GM12878 (cell line): ENCODE data around the gene TADA2A. TPM values are rescaled to one million over a fixed set of nuclear protein-coding genes. Genes with fewer than 3 reads are reported as not detected.

ENCODE experiments used
- ATAC-seq: fragments of 200-7000 bp; cut with Tn5 transposase; 3 replicates; pipeline ENCODE4 v1.9.1; 2020; ENCODE audit warnings: mild to moderate bottlenecking, moderate library complexity
- BruUV-seq: library from RNA; stranded (reverse); fragments of 400-500 nt; replicated peaks from 2 replicates; lab custom pipeline; 2021; lab: Mats Ljungman, UMichigan
- CTCF ChIA-PET: fragments of 300-600 bp; sonication (Branson Sonifier 250); formaldehyde crosslinking; extraction: SDS; loops from one replicate; lab custom pipeline; 2021; ENCODE audit warnings: inconsistent platforms; lab: Yijun Ruan, JAX
- POLR2A ChIA-PET: fragments of 350-600 bp; formaldehyde crosslinking; extraction: SDS; loops from one replicate; lab custom pipeline; 2021; ENCODE audit warnings: inconsistent platforms; lab: Charles Lee
- RAD21 ChIA-PET: fragments of 300-600 bp; sonication (Branson Sonifier 250); formaldehyde crosslinking; loops from one replicate; lab custom pipeline; 2023; ENCODE audit warnings: antibody characterized with exemption; ENCODE audit not compliant: unreplicated experiment; lab: Charles Lee
- SMC1A ChIA-PET: fragments of 300-600 bp; sonication (Branson Sonifier 250); formaldehyde crosslinking; loops from one replicate; lab custom pipeline; 2023; ENCODE audit not compliant: unreplicated experiment, uncharacterized antibody; lab: Charles Lee
- DNase-seq: peaks from one replicate; pipeline ENCODE4 v3.0.0-alpha.2; 2011; ENCODE audit warnings: low read depth, low spot score
- FAIRE-seq: peaks from 3 replicates; lab custom pipeline; 2011; peaks lifted over from hg19 to GRCh38; lab: Jason Lieb, UNC
- H2AFZ ChIP-seq: 2 replicates; pipeline ENCODE4 v1.6.0; 2011; ENCODE audit warnings: low read depth, low read length, control low read depth; ENCODE audit not compliant: control insufficient read depth
- H3K27ac ChIP-seq: 2 replicates; pipeline ENCODE4 v1.5.1; 2011; ENCODE audit warnings: control low read depth; ENCODE audit not compliant: control insufficient read depth, insufficient read depth
- H3K27me3 ChIP-seq, 2 experiments: replicated peaks in 1 of 2; 2 replicates each; pipeline versions ENCODE4 v1.6.0 to v1.6.1; 2011; ENCODE audit warnings: low read length in 1 of 2; ENCODE audit not compliant: control insufficient read depth in 2 of 2, insufficient read depth in 2 of 2
- H3K36me3 ChIP-seq, 2 experiments: 2 replicates each; pipeline ENCODE4 v1.5.1; 2011; ENCODE audit warnings: low read length in 1 of 2; ENCODE audit not compliant: control insufficient read depth in 2 of 2, insufficient read depth in 2 of 2
- H3K4me1 ChIP-seq: 2 replicates; pipeline ENCODE4 v1.6.1; 2011; ENCODE audit warnings: mild to moderate bottlenecking, low read length, moderate library complexity, mixed read lengths; ENCODE audit not compliant: control insufficient read depth, insufficient read depth
- H3K4me2 ChIP-seq: 2 replicates; pipeline ENCODE4 v1.6.0; 2011; ENCODE audit warnings: control low read depth; ENCODE audit not compliant: control insufficient read depth, insufficient read depth
- H3K4me3 ChIP-seq: fragments of 200-600 bp; sonication (generic); 2 replicates; pipeline ENCODE4 v1.5.1; 2016
- H3K79me2 ChIP-seq: 2 replicates; pipeline ENCODE4 v1.6.0; 2011; ENCODE audit warnings: low read length; ENCODE audit not compliant: control insufficient read depth, insufficient read depth
- H3K9ac ChIP-seq: 2 replicates; pipeline ENCODE4 v1.8.0; 2011; ENCODE audit warnings: low read length, control low read depth, mixed read lengths; ENCODE audit not compliant: control insufficient read depth, insufficient read depth
- H3K9me3 ChIP-seq: replicated peaks from 3 replicates; pipeline ENCODE4 v1.5.1; 2011; ENCODE audit warnings: mild to moderate bottlenecking, low read length; ENCODE audit not compliant: control insufficient read depth, insufficient read depth
- H4K20me1 ChIP-seq: 2 replicates; pipeline ENCODE4 v1.6.0; 2011; ENCODE audit not compliant: control insufficient read depth, insufficient read depth
- EP300 ChIP-seq, 2 experiments: fragments of 150-350 bp in 1 of 2; IDR thresholded peaks; 2 replicates each; pipeline ENCODE4 v1.6.1; 2011 to 2012; ENCODE audit warnings: low read depth in 2 of 2, low read length in 2 of 2, borderline replicate concordance in 1 of 2, improper control_type of control experiment in 1 of 2, inconsistent platforms in 1 of 2; ENCODE audit not compliant: control insufficient read depth in 1 of 2
- POLR2AphosphoS5 ChIP-seq: IDR thresholded peaks from 2 replicates; pipeline ENCODE4 v1.6.1; 2011; ENCODE audit warnings: mild to moderate bottlenecking, low read length, inconsistent platforms
- POU2F2 ChIP-seq: IDR thresholded peaks from 3 replicates; pipeline ENCODE4 v1.6.1; 2011; ENCODE audit warnings: low read depth, mild to moderate bottlenecking, low read length, borderline replicate concordance
- TCF7 ChIP-seq: IDR thresholded peaks from 2 replicates; pipeline ENCODE4 v1.6.1; 2014; ENCODE audit warnings: antibody characterized with exemption, borderline replicate concordance
- ZBTB11 ChIP-seq: fragments of 450-650 bp; formaldehyde crosslinking; IDR thresholded peaks from 2 replicates; pipeline ENCODE4 v1.5.0; 2022; ENCODE audit warnings: mild to moderate bottlenecking, missing genetic modification characterization
- ZNF207 ChIP-seq: fragments of 450-650 bp; IDR thresholded peaks from 2 replicates; pipeline ENCODE4 v1.6.1; 2014; ENCODE audit warnings: antibody characterized with exemption, mild to moderate bottlenecking, borderline replicate concordance
- ZNF622 ChIP-seq: fragments of 450-650 bp; IDR thresholded peaks from 2 replicates; pipeline ENCODE4 v1.6.1; 2017; ENCODE audit warnings: mild to moderate bottlenecking, inconsistent platforms
- WGBS: methylation state at CpG from one replicate; pipeline ENCODE4 v1.1.6; 2016; ENCODE audit warnings: low lambda C conversion rate; ENCODE audit not compliant: insufficient replicate concordance, insufficient coverage; ENCODE audit errors: missing lambda C conversion rate; 5-methylcytosine and 5-hydroxymethylcytosine counted together
- in situ Hi-C: fragments of 300-500 bp; cut with MboI; formaldehyde crosslinking; loops from 9 replicates; pipeline ENCODE4 v1.14.3; 2018; ENCODE audit warnings: mixed read lengths
- intact Hi-C: fragments of 100-400 bp; cut with micrococcal nuclease; formaldehyde crosslinking; loops from one replicate; pipeline ENCODE4 v1.14.2; 2022; ENCODE audit not compliant: unreplicated experiment
- polyA plus RNA-seq, 11 experiments: library from polyadenylated mRNA; depleted of rRNA in 4 of 11; unstranded in 6 of 11; stranded (reverse) in 5 of 11; fragments of >200 nt; fragmentation: Nextera tagmentation in 4 of 11; fragmentation: Illumina TruSeq in 1 of 11; extraction: Ambion mirVana in 4 of 11; extraction: Trizol in 1 of 11; gene quantifications; 1 replicate in 1 of 11; 2 replicates in 10 of 11; pipeline versions ENCODE4 v1.2.1 to v1.2.3, GENCODE V29; 2011 to 2016; ENCODE audit warnings: inconsistent platforms in 2 of 11, missing spikeins in 2 of 11, low read depth in 1 of 11
- total RNA-seq, 4 experiments: library from RNA; depleted of rRNA in 3 of 4; stranded (reverse); fragments of >200 nt in 3 of 4; fragmentation: Illumina TruSeq in 1 of 4; extraction: Trizol in 1 of 4; gene quantifications; 2 replicates each; pipeline versions ENCODE4 v1.2.1 to v1.2.3, GENCODE V29; 2013 to 2021
- TF ChIP-seq, protein P1 (sequence below): IDR thresholded peaks from 2 replicates; pipeline ENCODE4 v1.6.1; 2011; ENCODE audit warnings: mild to moderate bottlenecking, low read depth, low read length, moderate library complexity; ENCODE audit not compliant: insufficient replicate concordance
- TF ChIP-seq, protein P2 (sequence below): IDR thresholded peaks from 2 replicates; pipeline ENCODE4 v1.6.1; 2011; ENCODE audit warnings: low read depth, low read length, improper control_type of control experiment, borderline replicate concordance

The TADA2A gene
- total and polyA plus RNA-seq, 10 of the 15 experiments (the other 5 are each of a cell fraction or from before 2014, with no cell fraction given) = 19.6 to 43.8 (median 34.1) TPM

- BruUV-seq = no TSS peak
Measured at GRCh38 chr17:37461668-37462067, 55.0 kb downstream of the TADA2A start.

DNA sequence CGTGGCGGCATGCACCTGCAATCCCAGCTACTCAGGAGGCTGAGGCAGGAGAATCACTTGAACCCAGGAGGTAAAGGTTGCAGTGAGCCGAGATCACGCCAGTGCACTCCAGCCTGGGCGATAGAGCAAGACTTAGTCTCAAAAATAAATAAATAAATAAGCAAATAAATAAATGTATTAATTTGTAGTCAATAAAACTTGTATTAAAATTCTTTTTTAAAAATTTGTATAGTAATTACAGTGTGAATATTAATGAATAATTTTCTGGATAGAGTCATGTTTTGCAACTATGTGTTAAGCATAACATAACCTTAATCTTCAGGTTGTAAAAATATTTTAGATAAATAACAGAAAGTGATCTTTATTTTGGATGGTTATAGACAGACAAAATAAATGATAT, 55.8 kb downstream of the TADA2A start:
- no peaks in the 10 kb centered on the region for H3K27me3 ChIP-seq
- no peak for ATAC-seq
- no peak overlapping the region for H2AFZ ChIP-seq
- ChIA-PET RAD21 (no interaction called here), SMC1A (interaction anchor here (0.7 kb wide), 1 partner anchor 25 kb away, joined by 3 read pairs; no protein-coding TSS in a partner anchor), POLR2A (interaction anchor here (0.5 to 0.6 kb wide), 2 partner anchors 1085 to 1791 kb away, joined by 3 read pairs; no protein-coding TSS in a partner anchor), CTCF (interaction anchor here (1.5 kb wide), 1 partner anchor 14 kb away, joined by 3 read pairs; no protein-coding TSS in a partner anchor)
- H3K36me3 ChIP-seq = peaks cover 3% of the 10 kb centered on the region in 2 experiments; a peak in 3 of 4 replicates
- no peak for TF ChIP-seq POLR2AphosphoS5
- TF ChIP-seq POU2F2 = no peak
- TF ChIP-seq ZNF622 = no peak
- TF ChIP-seq ZBTB11 (CRISPR knock-in tag) = no peak
- no peak for TF ChIP-seq TCF7
- no peak for TF ChIP-seq ZNF207
- TF ChIP-seq, protein P1, sequence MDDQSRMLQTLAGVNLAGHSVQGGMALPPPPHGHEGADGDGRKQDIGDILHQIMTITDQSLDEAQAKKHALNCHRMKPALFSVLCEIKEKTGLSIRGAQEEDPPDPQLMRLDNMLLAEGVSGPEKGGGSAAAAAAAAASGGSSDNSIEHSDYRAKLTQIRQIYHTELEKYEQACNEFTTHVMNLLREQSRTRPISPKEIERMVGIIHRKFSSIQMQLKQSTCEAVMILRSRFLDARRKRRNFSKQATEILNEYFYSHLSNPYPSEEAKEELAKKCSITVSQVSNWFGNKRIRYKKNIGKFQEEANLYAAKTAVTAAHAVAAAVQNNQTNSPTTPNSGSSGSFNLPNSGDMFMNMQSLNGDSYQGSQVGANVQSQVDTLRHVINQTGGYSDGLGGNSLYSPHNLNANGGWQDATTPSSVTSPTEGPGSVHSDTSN = no peak
- TF ChIP-seq EP300 (IDR thresholded peaks at IDR 0.05; ENCODE audit: borderline replicate concordance in 1 of 2, control insufficient read depth in 1 of 2, low read depth in 2 of 2, low read length in 2 of 2) = no peak
- no peak overlapping the region for H3K4me3 ChIP-seq
- FAIRE-seq = no peak
- no peaks in the 10 kb centered on the region for H4K20me1 ChIP-seq
- intact Hi-C loops = no loop called here
- no peak for DNase-seq
- 97% methylated on average over 5 of the region's 5 CpGs for WGBS
- H3K79me2 ChIP-seq = no peaks in the 10 kb centered on the region
- no peaks in the 10 kb centered on the region for H3K4me1 ChIP-seq
- H3K27ac ChIP-seq = no peak overlapping the region
- in situ Hi-C loops = no loop called here
- no peak overlapping the region for H3K9ac ChIP-seq
- H3K9me3 ChIP-seq = no peaks in the 10 kb centered on the region
- no peak overlapping the region for H3K4me2 ChIP-seq
- no TSS peak for BruUV-seq

More at GRCh38 chr17:37461668-37462067, 55.0 kb downstream of the TADA2A start:
- intact Hi-C loops = no loop called here
- TF ChIP-seq, protein P2, sequence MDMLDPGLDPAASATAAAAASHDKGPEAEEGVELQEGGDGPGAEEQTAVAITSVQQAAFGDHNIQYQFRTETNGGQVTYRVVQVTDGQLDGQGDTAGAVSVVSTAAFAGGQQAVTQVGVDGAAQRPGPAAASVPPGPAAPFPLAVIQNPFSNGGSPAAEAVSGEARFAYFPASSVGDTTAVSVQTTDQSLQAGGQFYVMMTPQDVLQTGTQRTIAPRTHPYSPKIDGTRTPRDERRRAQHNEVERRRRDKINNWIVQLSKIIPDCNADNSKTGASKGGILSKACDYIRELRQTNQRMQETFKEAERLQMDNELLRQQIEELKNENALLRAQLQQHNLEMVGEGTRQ = no peak
- RAD21 ChIA-PET = no interaction called here
- in situ Hi-C loops = no loop called here
- DNase-seq (no peak), ATAC-seq (no peak), FAIRE-seq (no peak)
- no peaks in the 10 kb centered on the region for H4K20me1 ChIP-seq
- no peak overlapping the region for H3K4me3 ChIP-seq
- peaks cover 3% of the 10 kb centered on the region in 2 experiments; a peak in 3 of 4 replicates for H3K36me3 ChIP-seq
- H3K4me2 ChIP-seq = no peak overlapping the region
- no peaks in the 10 kb centered on the region for H3K9me3 ChIP-seq
- H2AFZ ChIP-seq = no peak overlapping the region
- H3K27ac ChIP-seq = no peak overlapping the region
- 89% methylated on average over 3 of the region's 3 CpGs for WGBS
- CTCF ChIA-PET = interaction anchor here (0.8 to 1.5 kb wide), 2 partner anchors 15 to 88 kb away, joined by 3 read pairs; no protein-coding TSS in a partner anchor
- H3K9ac ChIP-seq = no peak overlapping the region
- no peaks in the 10 kb centered on the region for H3K4me1 ChIP-seq
- H3K27me3 ChIP-seq = no peaks in the 10 kb centered on the region
- SMC1A ChIA-PET = interaction anchor here (0.8 to 1.8 kb wide), 4 partner anchors 11 to 88 kb away, joined by 3 to 7 read pairs (median 4); no protein-coding TSS in a partner anchor
- POLR2A ChIA-PET = interaction anchor here (0.5 to 1.3 kb wide), 2 partner anchors 15 to 1086 kb away, joined by 3 to 5 read pairs; no protein-coding TSS in a partner anchor
- H3K79me2 ChIP-seq = no peaks in the 10 kb centered on the region
